Skeletal muscle tissue (tissue), 4 donors: ENCODE data around the gene APOC1. TPM values are rescaled to one million over a fixed set of nuclear protein-coding genes. Genes with fewer than 3 reads are reported as not detected.
A peak's percentile ranks its signal among the peaks of the same experiment; 100 is the strongest.
"Not testable (repeated sequence)": the region's sequence is repeated elsewhere in the genome, so short reads cannot be mapped to it uniquely, and the experiment has no call there.

ENCODE experiments used
- H3K27ac ChIP-seq: one replicate; pipeline ENCODE4 v1.7.0; 2013; ENCODE audit warnings: mild to moderate bottlenecking, low read depth, low read length, inconsistent platforms
- H3K27me3 ChIP-seq, 3 donors: one replicate each; pipeline ENCODE4 v1.7.0; 2013; ENCODE audit warnings: low read length in 3 of 3; ENCODE audit not compliant: control insufficient read depth in 3 of 3, insufficient read depth in 3 of 3
- H3K36me3 ChIP-seq, 3 donors: one replicate each; pipeline ENCODE4 v1.7.0; 2013; ENCODE audit warnings: low read length in 3 of 3; ENCODE audit not compliant: control insufficient read depth in 3 of 3, insufficient read depth in 3 of 3
- H3K4me1 ChIP-seq, 3 donors: one replicate each; pipeline ENCODE4 v1.7.0; 2013; ENCODE audit warnings: low read length in 3 of 3, mild to moderate bottlenecking in 3 of 3; ENCODE audit not compliant: control insufficient read depth in 3 of 3, insufficient read depth in 3 of 3
- H3K4me3 ChIP-seq, 3 donors: one replicate each; pipeline ENCODE4 v1.7.0; 2013; ENCODE audit warnings: low read length in 3 of 3
- H3K9ac ChIP-seq, 3 donors: one replicate each; pipeline ENCODE4 v1.7.0; 2013; ENCODE audit warnings: low read length in 3 of 3, mild to moderate bottlenecking in 3 of 3, moderate library complexity in 2 of 3, low read depth in 1 of 3
- H3K9me3 ChIP-seq, 3 donors: one replicate each; pipeline ENCODE4 v1.7.0; 2013; ENCODE audit warnings: low read length in 3 of 3; ENCODE audit not compliant: control insufficient read depth in 3 of 3
- total RNA-seq: library from RNA; depleted of rRNA; stranded (reverse); fragments of >200 nt; gene quantifications from one replicate; pipeline ENCODE4 v1.2.3, GENCODE V29; 2014
- donor health status: Osteomylitis.

APOC1 gene
- total RNA-seq, result 5.7 TPM

GRCh38 chr19:44914433-44915206 is at the start of gene APOC1:
TSS of gene APOC1 (plus strand) at chr19:44914608. CDS start at chr19:44914892, 284 bp downstream.
- H3K27ac ChIP-seq, result not testable (repeated sequence)

GRCh38 chr19:44865196-44865767 is 49.1 kb upstream of the APOC1 start:
- Histone ChIP-seq H3K9me3 (no peaks in the 10 kb centered on the region), H3K36me3 (peaks cover 5 to 11% (median 11%) of the 10 kb centered on the region in 3 donors), H3K9ac (no peak overlapping the region), H3K4me1 (peaks cover 11% of the 10 kb centered on the region in 3 donors), H3K4me3 (no peak overlapping the region), H3K27ac (no peak overlapping the region), H3K27me3 (no peaks in the 10 kb centered on the region)

More at GRCh38 chr19:44914433-44915206, at the start of gene APOC1:
- not testable (repeated sequence) for H3K36me3 ChIP-seq, H3K9me3 ChIP-seq
- peak within 1 kb of the TSS; percentile 57 to 77 (median 70) for H3K4me3 ChIP-seq
- peaks cover 0 to 21% (median 10%) of the 10 kb centered on the region in 3 donors for H3K27me3 ChIP-seq
- H3K9ac ChIP-seq, result peak within 1 kb of the TSS; percentile 53 to 74 (median 60)
- peaks cover 16 to 26% (median 17%) of the 10 kb centered on the region in 3 donors for H3K4me1 ChIP-seq

- H3K4me1 ChIP-seq, result peaks cover 11 to 12% (median 11%) of the 10 kb centered on the region in 3 donors
- H3K36me3 ChIP-seq, result peaks cover 5 to 15% (median 11%) of the 10 kb centered on the region in 3 donors
- no peaks in the 10 kb centered on the region for H3K9me3 ChIP-seq
- H3K4me3 ChIP-seq, result no peak overlapping the region
- no peaks in the 10 kb centered on the region for H3K27me3 ChIP-seq
- no peak overlapping the region for H3K9ac ChIP-seq
- no peak overlapping the region for H3K27ac ChIP-seq
Observed at GRCh38 chr19:44866664-44867063, 47.7 kb upstream of the APOC1 start.

- Histone ChIP-seq H3K4me3 (no peak overlapping the region), H3K9ac (no peak overlapping the region), H3K36me3 (peaks cover 13 to 22% (median 14%) of the 10 kb centered on the region in 3 donors), H3K27ac (peak overlapping the region; percentile 25), H3K27me3 (no peaks in the 10 kb centered on the region), H3K9me3 (no peaks in the 10 kb centered on the region), H3K4me1 (peaks cover 11 to 16% (median 12%) of the 10 kb centered on the region in 3 donors)
Observed at GRCh38 chr19:44867578-44867977, 46.8 kb upstream of the APOC1 start.

GRCh38 chr19:44869733-44870470 is 44.5 kb upstream of the APOC1 start:
- Histone ChIP-seq H3K9me3 (no peaks in the 10 kb centered on the region), H3K27ac (peak overlapping the region; percentile 64), H3K4me1 (peaks cover 11 to 16% (median 13%) of the 10 kb centered on the region in 3 donors), H3K36me3 (peaks cover 24 to 39% (median 32%) of the 10 kb centered on the region in 3 donors), H3K4me3 (no peak overlapping the region), H3K27me3 (no peaks in the 10 kb centered on the region), H3K9ac (no peak overlapping the region)

- Histone ChIP-seq H3K9ac (no peak overlapping the region), H3K9me3 (no peaks in the 10 kb centered on the region), H3K36me3 (peaks cover 25 to 44% (median 37%) of the 10 kb centered on the region in 3 donors), H3K27ac (peak overlapping the region; percentile 28), H3K4me1 (peaks cover 11 to 17% (median 16%) of the 10 kb centered on the region in 3 donors), H3K27me3 (no peaks in the 10 kb centered on the region), H3K4me3 (no peak overlapping the region)
Observed at GRCh38 chr19:44871809-44872208, 42.6 kb upstream of the APOC1 start.

- peaks cover 8 to 16% (median 15%) of the 10 kb centered on the region in 3 donors for H3K4me1 ChIP-seq
- H3K27ac ChIP-seq, result no peak overlapping the region
Observed at GRCh38 chr19:44872661-44873060, 41.7 kb upstream of the APOC1 start.

GRCh38 chr19:44874317-44874716 is 40.1 kb upstream of the APOC1 start:
- no peak overlapping the region for H3K4me3 ChIP-seq
- peaks cover 25 to 44% (median 43%) of the 10 kb centered on the region in 3 donors for H3K36me3 ChIP-seq
- H3K4me1 ChIP-seq, result peaks cover 4 to 13% (median 12%) of the 10 kb centered on the region in 3 donors
- no peak overlapping the region for H3K27ac ChIP-seq
- no peaks in the 10 kb centered on the region for H3K9me3 ChIP-seq
- H3K9ac ChIP-seq, result no peak overlapping the region
- H3K27me3 ChIP-seq, result no peaks in the 10 kb centered on the region

More at GRCh38 chr19:44872661-44873060, 41.7 kb upstream of the APOC1 start:
- peaks cover 25 to 41% (median 40%) of the 10 kb centered on the region in 3 donors for H3K36me3 ChIP-seq
- no peaks in the 10 kb centered on the region for H3K27me3 ChIP-seq
- no peak overlapping the region for H3K4me3 ChIP-seq
- no peak overlapping the region for H3K9ac ChIP-seq
- no peaks in the 10 kb centered on the region for H3K9me3 ChIP-seq

GRCh38 chr19:44875666-44876451 is 38.5 kb upstream of the APOC1 start:
- Histone ChIP-seq H3K36me3 (peaks cover 25 to 44% (median 42%) of the 10 kb centered on the region in 3 donors), H3K27ac (peak overlapping the region; percentile 12)

More at GRCh38 chr19:44875666-44876451, 38.5 kb upstream of the APOC1 start:
- Histone ChIP-seq H3K27me3 (no peaks in the 10 kb centered on the region), H3K9ac (no peak overlapping the region), H3K9me3 (no peaks in the 10 kb centered on the region), H3K4me1 (peaks cover 0 to 7% (median 4%) of the 10 kb centered on the region in 3 donors), H3K4me3 (no peak overlapping the region)
